OCI-M1 (cell line): ENCODE measurements around the gene PRRT2.
A peak's percentile ranks its signal among the peaks of the same experiment; 100 is the strongest.
"Not testable (repeated sequence)": the region's sequence is repeated elsewhere in the genome, so short reads cannot be mapped to it uniquely, and the experiment has no call there.

Experiments
- DNase-seq: peaks from one replicate; lab custom pipeline; 2025; lab: John Stamatoyannopoulos, UW

PRRT2 gene

GRCh38 chr16:29833219-29833618, 21.2 kb downstream of the PRRT2 start:
- not testable (repeated sequence) for DNase-seq

GRCh38 chr16:29834079-29834478, 22.1 kb downstream of the PRRT2 start:
- DNase-seq = no peak

- DNase-seq = no peak
Observed at GRCh38 chr16:29835926-29836325, 23.9 kb downstream of the PRRT2 start.

GRCh38 chr16:29836623-29837022, 24.6 kb downstream of the PRRT2 start:
- no peak for DNase-seq

- DNase-seq = no peak
Observed at GRCh38 chr16:29837841-29838240, 25.8 kb downstream of the PRRT2 start.

- no peak for DNase-seq
Observed at GRCh38 chr16:29839822-29840221, 27.8 kb downstream of the PRRT2 start.

- no peak for DNase-seq
Observed at GRCh38 chr16:29840240-29840639, 28.2 kb downstream of the PRRT2 start.

GRCh38 chr16:29841631-29842030, 29.6 kb downstream of the PRRT2 start:
- no peak for DNase-seq

- peak; percentile 34 for DNase-seq
Observed at GRCh38 chr16:29842732-29843346, 30.8 kb downstream of the PRRT2 start.

- DNase-seq = no peak
Observed at GRCh38 chr16:29843931-29844330, 31.9 kb downstream of the PRRT2 start.

GRCh38 chr16:29844575-29845331, 32.8 kb downstream of the PRRT2 start:
- DNase-seq = no peak

GRCh38 chr16:29845656-29846055, 33.7 kb downstream of the PRRT2 start:
- no peak for DNase-seq

- DNase-seq = peak; percentile 87
Observed at GRCh38 chr16:29848420-29849297, 36.7 kb downstream of the PRRT2 start.

- no peak for DNase-seq
Observed at GRCh38 chr16:29849505-29849904, 37.5 kb downstream of the PRRT2 start.

- no peak for DNase-seq
Observed at GRCh38 chr16:29850998-29851397, 39.0 kb downstream of the PRRT2 start.

- DNase-seq = no peak
Observed at GRCh38 chr16:29852654-29853053, 40.7 kb downstream of the PRRT2 start.

GRCh38 chr16:29854520-29855100, 42.6 kb downstream of the PRRT2 start:
- DNase-seq = no peak

GRCh38 chr16:29857133-29857760, 45.3 kb downstream of the PRRT2 start:
- DNase-seq = no peak

GRCh38 chr16:29858149-29858849, 46.3 kb downstream of the PRRT2 start:
- no peak for DNase-seq

- DNase-seq = no peak
Observed at GRCh38 chr16:29858974-29859373, 47.0 kb downstream of the PRRT2 start.

- DNase-seq = no peak
Observed at GRCh38 chr16:29860218-29860617, 48.2 kb downstream of the PRRT2 start.
